Head of caudate nucleus (tissue), 42 donors: Measurements from ENCODE around the gene EEPD1.
"Not testable (repeated sequence)": the region's sequence is repeated elsewhere in the genome, so short reads cannot be mapped to it uniquely, and the experiment has no call there.

Experiments used
- DNase-seq, 42 donors: peaks; one replicate each; pipeline versions ENCODE4 v3.0.0 to v3.0.0-alpha.2; 2020 to 2021; ENCODE audit warnings: mixed read lengths in 7 of 42
- intact Hi-C: fragments of 100-400 bp; cut with DNase I; formaldehyde crosslinking; loops from one replicate; pipeline ENCODE4 v1.15.0; 2022

The EEPD1 gene

DNA sequence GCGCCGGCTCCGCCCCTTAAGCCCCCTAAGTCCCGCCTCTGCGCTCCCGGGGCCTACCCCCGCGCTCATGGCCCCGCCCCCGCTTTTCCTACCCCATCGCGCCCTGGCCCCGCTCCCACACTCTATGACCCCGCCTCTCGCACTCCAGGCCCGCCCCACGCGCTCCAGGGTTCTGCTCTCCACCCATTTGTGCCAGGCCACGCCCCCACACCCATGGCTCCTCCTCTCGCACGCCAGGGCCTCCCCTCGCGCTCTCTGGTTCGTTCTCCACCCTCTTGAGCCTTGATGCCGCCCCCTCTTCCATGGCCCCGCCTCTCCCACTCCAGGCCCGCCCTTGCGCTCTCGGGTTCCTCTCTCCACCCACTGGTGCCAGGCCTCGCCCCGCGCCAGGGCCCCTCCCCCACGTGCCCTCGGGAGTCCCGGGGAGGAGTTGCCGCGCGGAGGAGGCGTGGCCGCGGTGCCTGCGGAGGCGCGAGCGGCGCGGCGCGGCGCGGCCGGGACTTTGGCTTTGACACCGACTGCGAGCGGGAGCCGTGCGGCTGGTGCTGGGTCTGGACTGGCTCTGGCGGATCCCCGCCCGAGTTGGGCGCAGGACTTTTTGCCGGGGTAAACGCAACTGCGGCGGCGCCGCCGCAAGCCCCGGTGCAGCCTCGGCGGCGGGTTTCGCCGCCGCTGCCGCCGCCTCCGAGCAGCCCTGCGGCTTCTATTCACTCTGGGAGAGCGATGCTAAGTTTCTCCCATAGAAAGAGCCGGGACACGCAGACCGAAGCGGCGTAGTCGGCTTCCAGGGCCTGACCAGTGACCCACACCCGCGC is at the start of gene EEPD1:
EEPD1 (plus strand) TSS at position 499 of the 815 bp plus-strand sequence. CDS start 1,071 bp downstream, outside the sequence.
- peak; percentile 99 to 100 (median 100) for DNase-seq
- intact Hi-C loops = loop anchor here (5.0 to 10.0 kb wide), 4 partner anchors 108 to 458 kb away; partner anchors contain the start of gene HERPUD2

DNA sequence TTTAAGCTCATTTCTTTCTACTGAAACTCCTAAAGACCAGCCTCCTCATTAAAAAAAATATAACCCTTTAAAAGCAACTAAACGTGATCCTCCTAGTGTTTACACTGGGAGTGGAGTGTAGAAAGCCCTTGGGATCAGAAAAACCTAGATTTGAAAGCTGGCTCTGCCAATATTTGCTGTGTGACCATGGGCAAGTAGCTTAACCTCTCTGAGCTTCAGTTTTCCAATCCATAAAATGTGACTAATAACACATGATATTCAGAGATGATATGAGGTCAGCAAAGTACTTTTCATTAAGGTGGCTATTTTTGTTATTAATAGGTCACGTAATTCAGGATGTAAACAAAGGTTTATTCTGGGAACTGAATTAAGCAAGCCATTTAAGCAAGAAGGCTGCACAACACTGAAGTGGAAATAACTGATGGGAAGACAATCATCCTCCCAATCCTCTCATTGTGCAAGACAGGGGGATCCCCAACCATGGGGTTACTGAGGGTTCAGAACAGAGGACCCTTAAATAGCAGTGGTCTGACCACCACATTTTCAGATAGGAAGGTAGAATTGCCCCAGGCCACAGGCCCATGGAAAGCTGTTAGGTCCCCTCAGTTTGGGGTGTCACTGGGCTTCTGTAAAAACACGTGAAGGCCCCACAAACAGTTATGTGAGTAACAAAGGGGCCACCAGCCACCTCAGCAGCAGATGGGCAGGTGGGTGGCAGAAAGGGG is 49.1 kb upstream of the EEPD1 start:
- intact Hi-C loops = no loop called here
- DNase-seq = no peak

DNA sequence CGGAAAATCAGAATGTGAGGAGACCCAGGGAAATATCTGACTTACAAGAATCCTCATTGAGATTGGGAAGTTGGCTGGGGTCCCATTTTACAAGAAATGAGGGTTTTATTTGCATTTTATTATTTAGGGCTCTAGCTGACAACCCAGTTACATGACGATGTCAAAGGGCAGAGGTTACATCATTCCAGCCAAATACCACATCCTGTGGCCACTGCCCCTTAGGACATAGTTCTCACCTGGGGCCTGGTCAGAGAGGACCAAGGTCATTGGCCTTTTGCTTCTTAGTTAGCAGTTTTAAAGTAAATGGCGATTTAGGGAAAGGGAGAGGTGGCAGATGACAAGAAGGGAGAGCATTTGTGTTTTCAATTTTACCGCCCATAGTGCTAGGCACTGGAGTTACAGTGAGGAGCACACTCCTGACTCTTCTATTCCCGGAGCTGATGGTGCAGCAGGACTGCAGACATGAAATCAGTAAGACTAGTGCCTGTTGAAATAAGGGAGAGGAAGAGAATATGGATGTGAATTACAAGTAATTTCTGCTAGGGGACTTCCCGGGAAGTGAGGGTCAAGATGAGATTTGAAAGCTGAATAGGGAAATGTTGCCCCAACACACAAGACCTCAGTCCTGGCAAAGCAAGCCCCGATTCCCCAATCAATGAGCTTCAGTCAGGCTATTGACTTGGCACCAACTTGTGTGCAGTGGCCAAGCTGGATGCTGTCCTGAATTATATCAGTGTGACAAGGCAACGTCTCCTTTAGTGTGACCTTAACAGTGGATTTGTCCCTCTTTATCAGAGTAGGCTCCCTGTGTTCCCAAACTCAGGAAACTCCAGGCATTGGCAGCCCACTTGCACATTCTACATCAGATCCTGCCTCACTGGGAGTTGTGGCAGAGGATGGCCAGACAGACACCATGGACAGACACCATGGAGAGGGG is 45.8 kb upstream of the EEPD1 start:
- DNase-seq, intact Hi-C loops: not testable (repeated sequence)

DNA sequence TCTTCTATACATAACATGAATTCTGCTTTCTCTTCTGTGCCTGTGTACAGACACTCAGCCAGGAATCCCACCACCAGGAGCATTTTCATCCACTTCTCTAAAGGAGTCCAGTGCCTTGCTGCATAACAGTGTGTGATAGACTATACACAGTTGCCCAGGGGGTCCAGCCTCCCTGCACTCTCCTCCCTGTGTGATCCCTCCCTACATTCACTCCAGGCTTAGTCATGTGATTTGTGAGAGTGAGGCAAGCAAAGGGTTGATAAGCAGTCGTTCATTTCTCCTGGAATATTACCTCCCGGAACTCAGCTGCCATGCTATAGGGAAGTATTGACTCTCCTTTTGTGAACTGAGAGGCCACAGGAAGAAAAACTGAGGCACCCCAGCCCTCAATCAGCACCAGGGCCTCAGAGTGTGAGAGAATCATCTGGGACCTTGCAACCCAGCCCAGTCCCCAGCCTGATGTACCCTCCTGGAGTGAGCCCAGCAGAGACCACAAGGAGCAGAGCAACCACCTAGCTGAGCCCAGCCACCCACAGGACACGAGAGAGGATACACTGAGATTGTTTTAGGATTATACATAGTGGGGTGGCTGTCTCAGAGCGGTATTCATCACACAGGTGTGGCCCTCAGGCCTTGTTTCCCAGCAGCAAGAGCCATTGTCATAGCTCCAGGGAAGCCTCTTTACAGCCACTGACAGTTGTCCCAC is 45.0 kb upstream of the EEPD1 start:
- intact Hi-C loops = no loop called here
- peak in 1 of 42 donors; percentile 19 for DNase-seq

DNA sequence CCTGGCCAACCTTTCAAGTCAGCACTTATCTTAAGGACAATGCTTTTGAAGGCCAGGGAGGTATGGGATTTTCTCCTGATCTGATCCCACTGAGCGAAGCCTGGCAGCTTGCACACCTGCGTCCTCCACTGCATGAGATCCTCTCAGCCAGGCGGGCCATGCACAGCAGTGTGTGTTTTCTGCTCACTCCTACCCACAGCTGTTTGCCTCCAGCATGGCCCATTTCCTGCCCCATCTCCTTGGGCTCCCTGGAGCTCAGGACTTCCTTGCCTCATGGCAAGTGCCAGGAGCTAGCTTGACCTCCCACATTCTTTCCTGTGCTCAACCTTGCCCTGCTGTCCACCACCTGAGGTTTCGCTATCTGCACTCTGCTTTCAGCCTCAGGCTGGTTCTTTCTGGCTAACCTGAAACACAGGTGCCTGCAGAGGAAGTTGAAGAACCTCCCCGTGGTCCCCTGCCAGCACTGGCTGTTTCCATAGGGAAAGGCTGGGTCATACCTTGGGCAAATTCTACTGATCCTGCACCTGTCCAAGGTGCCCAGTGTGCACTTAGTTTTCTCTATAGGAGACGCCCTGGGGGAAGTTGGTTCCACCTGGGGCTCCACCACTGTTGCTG is 43.9 kb upstream of the EEPD1 start:
- DNase-seq = peak in 1 of 42 donors; percentile 25
- intact Hi-C loops = no loop called here

DNA sequence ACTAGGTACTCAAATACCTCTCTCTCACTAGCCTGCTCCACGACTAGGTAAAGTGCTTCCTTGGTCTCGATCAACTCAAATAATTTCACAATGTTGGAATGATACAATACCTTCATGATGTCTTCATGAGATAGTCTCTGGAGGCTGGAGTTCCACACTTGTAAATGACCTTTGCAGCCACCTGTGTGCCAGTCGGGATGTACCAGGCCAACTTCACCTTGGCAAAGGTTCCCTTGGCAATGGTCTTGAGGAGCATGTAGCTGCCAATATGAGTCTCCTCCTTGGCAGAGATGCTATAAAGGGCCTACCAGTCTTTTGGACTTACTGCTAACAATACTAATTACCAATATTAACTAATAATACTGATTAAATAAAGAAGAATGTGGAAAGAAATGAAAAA is 42.5 kb upstream of the EEPD1 start:
- intact Hi-C loops = no loop called here
- DNase-seq = peak in 1 of 42 donors; percentile 21

DNA sequence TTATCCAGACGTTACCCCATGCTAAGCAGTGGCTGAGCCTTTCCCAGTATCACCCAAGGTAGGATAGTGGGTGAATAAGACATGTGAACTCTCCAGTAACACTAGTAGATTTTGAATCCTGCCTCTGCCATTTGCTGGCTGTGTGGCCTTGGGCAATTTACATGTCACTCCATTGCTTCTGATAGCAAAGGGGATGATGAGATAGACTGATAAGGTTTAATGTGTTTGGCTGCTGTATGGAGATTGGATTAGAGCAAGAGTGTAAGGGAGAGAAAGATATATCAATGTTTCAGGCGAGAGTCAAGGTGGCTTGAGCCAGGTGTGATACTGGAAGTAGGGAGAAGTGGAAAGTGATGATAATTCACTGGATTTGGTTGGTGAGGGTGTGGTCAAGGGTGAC is 40.1 kb upstream of the EEPD1 start:
- intact Hi-C loops = no loop called here
- peak in 1 of 42 donors; percentile 6 for DNase-seq

DNA sequence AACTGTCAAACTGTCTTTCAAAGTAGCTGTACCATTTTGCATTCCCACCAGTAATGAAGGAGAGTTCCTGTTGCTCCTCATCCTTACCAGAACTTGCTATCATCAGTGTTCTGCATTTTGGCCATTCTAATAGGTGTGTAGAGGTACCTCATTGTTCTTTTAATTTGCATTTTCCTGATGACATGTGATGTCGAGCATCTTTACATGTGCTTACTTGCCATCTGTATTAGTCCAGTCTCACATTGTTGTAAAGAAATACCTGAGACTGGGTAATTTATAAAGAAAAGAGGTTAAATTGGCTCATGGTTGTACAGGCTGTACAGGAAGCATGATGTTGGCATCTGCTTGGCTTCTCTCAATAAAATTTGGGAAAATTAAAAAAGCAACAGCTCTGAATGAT is 38.7 kb upstream of the EEPD1 start:
- DNase-seq = no peak
- intact Hi-C loops = no loop called here

DNA sequence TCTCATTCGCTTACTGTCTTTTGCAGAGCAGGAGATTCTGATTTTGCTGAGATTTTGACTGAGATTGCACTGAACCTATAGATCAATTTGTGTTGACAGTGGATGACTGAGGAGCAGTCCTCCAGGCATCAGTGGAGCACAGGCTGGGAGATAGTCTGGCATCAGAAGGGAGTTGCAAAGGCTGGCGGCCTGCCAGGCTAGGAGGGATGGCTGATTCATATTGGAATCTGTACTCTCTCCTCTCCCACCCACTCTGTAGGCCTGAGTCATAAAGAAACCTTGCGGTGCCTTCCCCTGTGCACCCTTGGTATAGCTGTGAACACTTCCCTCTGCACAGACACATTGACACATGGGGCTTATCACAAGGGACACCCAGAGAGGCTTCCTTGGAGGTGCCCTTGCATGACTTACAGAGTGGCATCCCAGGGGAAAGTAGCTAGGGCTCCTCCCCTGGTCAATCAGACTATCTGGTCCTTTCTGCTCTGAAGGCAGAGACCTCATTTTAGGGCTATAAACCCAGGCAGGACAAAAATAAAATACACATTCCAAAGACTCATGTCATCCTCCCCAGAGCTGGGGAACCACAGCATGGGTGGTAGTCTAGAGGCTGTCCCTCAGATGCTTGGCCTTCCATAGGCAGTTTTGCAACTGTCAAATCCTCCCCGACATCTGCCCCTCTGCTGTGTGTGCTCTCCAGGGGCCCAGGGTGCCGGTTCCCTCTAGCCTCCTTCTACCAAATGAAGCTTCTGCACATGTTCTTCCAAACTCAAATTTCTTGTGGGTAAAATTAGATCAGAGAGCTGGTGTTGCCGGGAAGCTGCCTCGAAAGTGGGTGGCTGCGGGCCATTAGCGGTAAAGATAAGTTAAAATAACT is 37.4 kb upstream of the EEPD1 start:
- DNase-seq = peak; percentile 62 to 94 (median 82)
- intact Hi-C loops = no loop called here

DNA sequence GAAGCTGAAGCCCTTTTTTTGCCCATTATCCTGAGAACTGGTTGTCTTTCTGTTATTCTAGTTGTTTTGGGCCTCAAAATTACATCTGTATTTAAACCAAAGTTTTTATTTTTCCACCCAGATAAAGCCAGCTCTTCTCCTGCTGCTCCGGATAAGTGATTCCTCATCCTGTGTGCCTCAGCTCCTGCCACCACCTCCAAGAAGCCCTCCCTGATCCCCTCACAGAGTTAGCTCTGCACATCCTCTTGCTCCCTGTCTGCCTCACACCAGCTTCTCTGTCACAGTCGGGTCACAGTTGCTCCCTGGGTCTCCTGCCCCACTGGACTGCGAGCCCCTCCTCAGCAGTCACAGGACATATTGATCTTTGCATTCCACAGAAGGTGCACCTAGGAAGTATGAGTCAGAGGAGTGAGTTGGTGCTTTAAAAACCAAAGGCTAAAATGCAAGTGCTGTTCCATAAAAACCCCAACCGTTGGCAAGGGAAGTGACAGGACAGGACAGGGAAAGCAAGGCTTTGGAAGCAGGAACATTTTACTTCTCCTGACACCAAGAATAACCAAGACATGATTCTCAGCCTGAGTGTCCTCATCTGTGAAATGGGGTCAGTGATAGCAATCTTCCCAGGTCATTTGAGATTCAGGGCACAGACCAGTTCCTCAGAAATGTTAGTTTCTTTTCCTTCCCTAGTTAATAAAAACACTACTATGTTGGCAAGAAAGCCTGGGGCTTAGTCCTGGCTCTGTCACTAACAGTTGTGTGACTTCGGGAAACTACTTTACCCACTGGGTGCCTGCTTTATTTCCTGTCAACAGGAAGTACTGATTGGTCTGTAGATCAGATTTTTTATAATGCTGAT is 36.5 kb upstream of the EEPD1 start:
- peak in 1 of 42 donors; percentile 31 for DNase-seq
- intact Hi-C loops = no loop called here

DNA sequence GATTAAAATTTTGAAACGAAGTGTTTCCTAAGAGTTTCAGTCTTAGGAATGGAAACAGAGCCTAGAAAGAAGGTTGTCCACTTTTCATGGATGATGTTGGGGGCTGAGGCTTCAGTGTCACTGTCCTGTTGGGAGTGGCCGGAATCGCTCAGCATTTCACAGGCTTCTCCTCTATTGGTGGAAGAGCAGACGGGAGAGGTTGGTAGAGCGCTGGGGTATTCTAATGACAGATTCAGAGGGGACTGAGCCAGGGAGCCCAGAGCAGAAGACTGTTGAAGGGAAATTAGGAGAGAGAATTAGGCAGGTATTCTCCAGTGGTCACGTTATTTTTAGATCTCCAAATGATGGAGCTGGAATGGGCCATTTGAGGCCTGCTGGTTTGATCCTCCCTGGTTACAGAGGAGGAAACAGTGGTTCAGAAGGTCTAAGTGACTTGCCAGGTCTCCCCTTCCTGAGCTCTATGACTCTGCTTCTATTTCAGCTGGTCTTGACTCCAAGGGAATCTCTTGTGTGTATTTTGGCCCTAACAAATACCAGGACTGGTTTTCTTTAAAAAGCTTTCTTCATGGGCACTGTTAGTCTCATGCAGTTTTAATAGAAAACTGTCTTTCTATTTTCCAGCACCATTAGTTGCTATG is 35.7 kb upstream of the EEPD1 start:
- intact Hi-C loops = no loop called here
- no peak for DNase-seq

DNA sequence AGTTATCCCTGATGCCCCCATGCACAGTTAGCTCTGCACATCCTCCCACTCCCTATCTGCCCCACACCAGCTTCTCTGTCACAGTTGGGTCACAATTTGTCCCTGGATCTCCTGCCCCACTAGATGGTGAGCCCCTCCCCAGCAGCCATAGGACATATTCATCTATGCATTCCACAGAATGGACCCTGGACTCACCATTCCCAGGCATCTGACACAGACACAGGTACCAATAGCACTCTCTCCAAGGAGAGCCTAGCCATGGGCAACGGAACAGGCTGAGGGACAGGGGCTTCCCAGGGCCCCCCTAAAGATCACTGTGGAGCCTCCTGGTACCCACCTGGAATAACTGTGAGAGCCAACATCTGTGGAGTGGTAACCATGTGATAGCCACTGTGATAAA is 34.7 kb upstream of the EEPD1 start:
- intact Hi-C loops = no loop called here
- peak in 1 of 42 donors; percentile 23 for DNase-seq

DNA sequence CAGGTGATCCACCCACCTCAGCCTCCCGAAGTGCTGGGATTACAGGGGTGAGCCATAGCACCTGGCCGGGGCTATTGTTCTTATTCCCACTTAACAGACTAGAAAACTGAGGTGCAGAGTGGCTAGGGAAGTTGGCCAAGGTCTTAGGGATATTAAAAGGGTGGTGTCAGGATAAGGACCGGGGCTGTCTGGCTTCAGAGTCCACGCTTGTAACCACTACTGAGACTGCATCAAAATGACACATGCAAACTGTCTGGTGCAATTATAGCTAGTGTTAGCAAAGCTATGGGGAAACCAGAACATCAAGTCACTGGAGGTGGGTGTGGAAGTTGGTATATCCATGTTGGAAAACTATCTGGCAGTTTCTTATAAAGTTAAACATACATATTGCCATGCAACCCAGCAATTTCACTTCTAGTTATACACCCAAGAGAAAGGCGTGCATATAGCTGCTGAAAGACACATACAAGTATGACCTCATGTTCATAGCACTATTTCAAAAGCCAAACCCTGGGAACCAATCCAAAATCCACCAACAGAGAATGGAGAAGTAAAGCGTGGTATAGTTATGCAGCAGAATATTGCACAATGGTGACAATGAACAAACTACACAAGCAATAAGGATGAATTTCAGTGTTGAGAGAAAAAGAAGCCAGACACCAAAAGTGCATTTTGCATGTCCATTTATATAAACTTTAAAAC is 33.9 kb upstream of the EEPD1 start:
- intact Hi-C loops = no loop called here
- DNase-seq = peak in 2 of 42 donors; percentile 5 to 35

DNA sequence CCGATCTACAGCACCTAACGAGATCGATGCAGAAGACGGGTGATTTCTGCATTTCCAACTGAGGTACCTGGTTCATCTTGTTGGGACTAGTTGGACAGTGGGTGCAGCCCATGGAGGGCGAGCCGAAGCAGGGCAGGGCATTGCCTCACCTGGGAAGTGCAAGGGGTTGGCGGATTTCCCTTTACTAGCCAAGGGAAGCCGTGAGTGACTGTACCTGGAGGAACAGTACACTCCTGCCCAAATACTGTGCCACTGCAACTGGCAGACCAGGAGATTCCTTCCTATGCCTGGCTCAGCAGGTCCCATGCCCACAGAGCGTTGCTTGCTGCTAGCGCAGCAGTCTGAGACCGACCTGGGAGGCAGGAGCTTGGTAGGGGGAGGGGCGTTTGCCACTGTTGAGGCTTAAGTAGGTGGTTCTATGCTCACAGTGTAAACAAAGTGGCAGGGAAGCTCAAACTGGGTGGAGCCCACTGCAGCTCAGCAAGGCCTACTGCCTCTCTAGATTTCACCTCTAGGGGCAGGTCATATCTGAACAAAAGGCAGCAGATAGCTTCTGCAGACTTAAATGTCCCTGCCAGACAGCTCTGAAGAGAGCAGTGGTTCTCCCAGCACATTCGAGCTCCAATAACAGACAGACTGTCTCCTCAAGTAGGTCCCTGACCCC is 32.9 kb upstream of the EEPD1 start:
- DNase-seq = peak in 1 of 42 donors; percentile 13

DNA sequence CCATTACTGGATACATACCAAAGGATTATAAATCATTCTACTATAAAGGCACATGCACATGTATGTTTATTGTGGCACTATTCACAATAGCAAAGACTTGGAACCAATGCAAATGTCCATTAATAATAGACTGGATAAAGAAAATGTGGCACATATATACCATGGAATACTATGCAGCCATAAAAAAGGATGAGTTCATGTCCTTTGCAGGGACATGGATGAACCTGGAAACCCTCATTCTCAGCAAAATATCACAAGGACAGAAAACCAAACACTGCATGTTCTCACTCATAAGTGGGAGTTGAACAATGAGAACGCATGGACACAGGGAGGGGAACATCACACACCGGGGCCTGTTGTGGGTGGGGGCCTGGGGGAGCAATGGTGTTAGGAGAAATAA is 27.4 kb upstream of the EEPD1 start:
- intact Hi-C loops = not testable (repeated sequence)
- DNase-seq = peak in 1 of 42 donors; percentile 2

More for the DNA sequence above, 32.9 kb upstream of the EEPD1 start:
- intact Hi-C loops = not testable (repeated sequence)
